Adipocyte (in vitro differentiated cells): ENCODE results near the gene IL17REL.

ENCODE experiments used
- DNase-seq: peaks from one replicate; pipeline ENCODE4 v3.0.0-alpha.2; 2015; ENCODE audit warnings: low read depth
- H3K27me3 ChIP-seq: replicated peaks from 2 replicates; pipeline ENCODE4 v1.7.0; 2013; ENCODE audit warnings: mild to moderate bottlenecking, low read length, moderate library complexity; ENCODE audit not compliant: control insufficient read depth, insufficient read depth
- H3K36me3 ChIP-seq: 2 replicates; pipeline ENCODE4 v1.7.0; 2013; ENCODE audit warnings: low read length, mild to moderate bottlenecking, moderate library complexity; ENCODE audit not compliant: control insufficient read depth, insufficient read depth, severe bottlenecking
- H3K4me1 ChIP-seq: 2 replicates; pipeline ENCODE4 v1.7.0; 2013; ENCODE audit warnings: mild to moderate bottlenecking, low read length, moderate library complexity; ENCODE audit not compliant: control insufficient read depth, insufficient read depth
- H3K4me3 ChIP-seq: 2 replicates; pipeline ENCODE4 v1.7.0; 2013; ENCODE audit warnings: mild to moderate bottlenecking, low read length, moderate library complexity
- H3K9ac ChIP-seq: 2 replicates; pipeline ENCODE4 v1.7.0; 2013; ENCODE audit warnings: mild to moderate bottlenecking, low read length, moderate library complexity
- H3K9me3 ChIP-seq: 2 replicates; pipeline ENCODE4 v1.7.0; 2013; ENCODE audit warnings: mild to moderate bottlenecking, low read length, moderate library complexity; ENCODE audit not compliant: control insufficient read depth

IL17REL gene

DNA sequence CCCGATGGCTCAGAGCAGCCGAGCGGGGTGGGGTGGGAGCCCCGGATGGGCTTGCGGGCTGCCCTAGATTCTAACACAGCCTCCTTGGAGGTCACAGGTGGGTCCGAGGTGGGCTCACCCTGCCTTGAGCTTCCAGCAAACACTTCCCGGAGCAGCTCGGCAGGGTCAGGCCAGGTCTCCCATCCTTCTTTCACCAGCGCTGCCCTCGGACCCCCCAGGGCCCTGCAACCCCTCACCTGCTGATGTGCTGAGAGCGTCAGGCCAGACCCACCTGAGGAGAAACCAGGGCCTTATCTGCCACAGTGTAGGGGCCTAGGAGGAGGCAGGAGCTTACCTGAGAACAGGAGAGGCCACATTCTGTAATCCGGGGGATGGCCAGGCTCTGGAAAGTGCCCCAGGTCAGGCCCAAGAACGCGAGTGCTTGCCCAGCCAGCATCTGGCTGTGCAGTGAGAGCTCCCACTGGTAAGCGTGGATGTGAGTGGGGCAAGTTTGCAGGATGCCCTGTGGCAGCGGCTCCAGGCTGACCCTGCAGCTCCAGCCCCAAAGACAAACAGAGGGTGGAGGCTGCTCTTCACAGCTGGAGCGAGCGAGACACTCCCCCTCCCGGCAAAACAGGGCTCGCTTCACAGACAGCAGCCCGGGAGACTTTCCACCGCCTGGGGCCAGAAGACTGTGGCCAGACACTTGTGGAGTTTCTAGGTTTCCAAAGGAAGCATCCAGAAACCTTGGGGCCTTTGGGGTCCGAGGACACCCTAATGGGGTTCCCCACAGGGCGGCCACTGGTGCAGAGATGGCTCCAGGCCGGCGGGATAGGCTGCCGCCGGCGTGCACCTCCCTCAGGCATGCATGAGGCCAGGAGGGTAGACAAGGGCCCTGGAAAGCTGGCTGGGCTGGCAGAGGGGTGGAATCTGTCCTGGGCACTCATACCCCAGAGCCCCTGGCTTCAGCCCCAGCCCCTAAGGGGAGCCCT lies at the start of gene IL17REL:
IL17REL (minus strand) TSS at position 555 of the 971 bp plus-strand sequence; CDS start at position 436, 119 bp downstream.
- no peaks in the 10 kb centered on the region for H3K9me3 ChIP-seq
- no peaks in the 10 kb centered on the region for H3K36me3 ChIP-seq
- peaks cover 45% of the 10 kb centered on the region for H3K27me3 ChIP-seq
- DNase-seq, result peak; percentile 49
- H3K4me1 ChIP-seq, result no peaks in the 10 kb centered on the region
- H3K4me3 ChIP-seq, result no peak within 1 kb of the TSS
- H3K9ac ChIP-seq, result no peak within 1 kb of the TSS

DNA sequence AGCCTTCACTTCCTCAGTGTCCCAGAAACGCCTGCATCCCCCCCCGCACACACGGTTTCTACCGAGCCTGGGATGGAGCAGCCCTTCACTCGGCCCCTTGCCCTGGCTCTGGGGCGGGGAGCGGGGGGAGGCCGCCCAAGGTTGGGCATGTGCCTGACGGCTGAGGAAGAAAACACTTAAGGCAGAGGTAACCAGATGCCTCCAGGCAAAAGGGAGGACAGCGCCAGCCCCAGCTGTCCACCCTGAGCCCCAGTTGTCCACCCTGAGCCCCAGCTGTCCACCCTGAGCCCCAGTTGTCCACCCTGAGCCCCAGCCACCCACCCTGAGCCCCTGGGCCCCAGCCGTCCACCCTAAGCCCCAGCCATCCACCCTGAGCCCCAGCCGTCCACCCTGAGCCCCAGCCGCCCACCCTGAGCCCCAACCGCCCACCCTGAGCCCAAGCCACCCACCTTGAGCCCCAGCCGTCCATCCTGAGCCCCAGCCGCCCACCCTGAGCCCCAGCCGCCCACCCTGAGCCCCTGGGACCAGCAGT lies 49.3 kb upstream of the IL17REL start:
- H3K36me3 ChIP-seq, result no peaks in the 10 kb centered on the region
- peaks cover 44% of the 10 kb centered on the region for H3K27me3 ChIP-seq
- no peak for DNase-seq
- no peak overlapping the region for H3K9ac ChIP-seq
- no peak overlapping the region for H3K4me3 ChIP-seq
- no peaks in the 10 kb centered on the region for H3K9me3 ChIP-seq
- H3K4me1 ChIP-seq, result peaks cover 8% of the 10 kb centered on the region

DNA sequence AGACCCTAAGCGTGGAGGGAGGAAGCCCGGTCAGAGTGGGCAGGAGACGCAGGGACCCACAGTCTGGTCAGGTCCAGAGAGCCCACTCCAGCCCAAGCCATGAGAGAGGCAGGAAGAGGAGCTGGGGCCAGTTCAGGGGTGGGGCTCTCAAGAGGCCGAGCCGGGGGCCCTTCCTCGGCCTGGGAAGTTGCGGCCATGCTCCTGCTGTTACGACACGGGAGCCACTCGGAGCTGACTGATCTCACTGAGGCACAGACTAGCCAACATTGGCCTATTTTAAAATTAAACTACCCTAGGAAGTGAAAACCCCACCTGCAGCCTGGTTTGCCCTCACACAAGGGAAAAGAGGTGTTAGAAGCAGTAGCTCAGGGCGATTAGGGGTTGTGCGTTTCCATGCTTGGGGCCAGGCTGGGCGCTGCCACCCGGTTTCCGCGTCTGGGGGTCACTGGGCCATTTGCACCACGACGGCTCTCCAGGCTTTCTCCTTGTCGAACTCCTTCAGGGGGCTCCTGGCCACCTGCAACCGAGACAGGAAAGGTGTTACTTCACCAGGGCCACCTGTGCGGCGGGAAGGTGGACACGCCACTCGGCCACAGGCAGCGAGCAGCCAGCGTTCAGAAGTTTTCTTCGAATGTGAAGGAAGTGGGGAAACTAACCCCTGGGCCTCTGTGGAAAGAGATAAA lies 48.7 kb upstream of the IL17REL start:
- Histone ChIP-seq H3K27me3 (peaks cover 44% of the 10 kb centered on the region), H3K9me3 (no peaks in the 10 kb centered on the region), H3K4me3 (no peak overlapping the region), H3K9ac (no peak overlapping the region), H3K4me1 (peaks cover 8% of the 10 kb centered on the region), H3K36me3 (no peaks in the 10 kb centered on the region)
- DNase-seq, result no peak

DNA sequence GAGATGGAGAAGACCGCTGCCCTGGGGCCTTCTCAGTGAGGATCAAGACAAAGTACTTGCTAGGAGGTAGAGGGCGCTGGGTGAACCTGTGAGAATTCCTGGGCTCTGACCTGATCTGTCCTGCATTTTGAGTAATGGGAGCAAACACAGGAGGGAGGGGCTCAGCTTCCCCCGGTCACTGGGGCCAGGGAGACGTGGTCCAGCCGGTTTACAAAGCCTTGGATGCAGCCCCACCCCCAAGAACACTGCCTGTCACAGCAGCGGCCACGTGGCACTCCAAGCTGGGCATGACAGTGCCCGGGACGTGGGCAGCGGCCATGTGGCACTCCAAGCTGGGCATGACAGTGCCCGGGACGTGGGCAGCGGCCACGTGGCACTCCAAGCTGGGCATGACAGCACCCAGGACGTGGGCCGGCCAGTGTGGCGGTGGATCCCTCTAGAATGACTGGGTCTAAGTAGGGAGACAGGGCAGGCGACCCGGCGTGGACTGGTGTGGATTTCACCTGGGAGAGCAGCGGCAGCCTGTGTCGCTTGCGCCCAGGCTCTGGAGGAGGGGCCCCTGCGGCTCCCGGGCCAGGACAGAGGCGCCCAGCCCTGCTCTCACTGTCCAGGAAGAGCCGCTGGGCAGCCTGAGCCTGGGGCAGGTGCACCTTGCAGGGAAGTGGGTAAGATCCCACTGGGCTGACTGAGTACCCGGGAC lies 48.0 kb upstream of the IL17REL start:
- H3K4me3 ChIP-seq, result no peak overlapping the region
- no peak overlapping the region for H3K9ac ChIP-seq
- no peak for DNase-seq
- H3K27me3 ChIP-seq, result peaks cover 42% of the 10 kb centered on the region
- H3K36me3 ChIP-seq, result no peaks in the 10 kb centered on the region
- H3K4me1 ChIP-seq, result peaks cover 8% of the 10 kb centered on the region
- H3K9me3 ChIP-seq, result no peaks in the 10 kb centered on the region

DNA sequence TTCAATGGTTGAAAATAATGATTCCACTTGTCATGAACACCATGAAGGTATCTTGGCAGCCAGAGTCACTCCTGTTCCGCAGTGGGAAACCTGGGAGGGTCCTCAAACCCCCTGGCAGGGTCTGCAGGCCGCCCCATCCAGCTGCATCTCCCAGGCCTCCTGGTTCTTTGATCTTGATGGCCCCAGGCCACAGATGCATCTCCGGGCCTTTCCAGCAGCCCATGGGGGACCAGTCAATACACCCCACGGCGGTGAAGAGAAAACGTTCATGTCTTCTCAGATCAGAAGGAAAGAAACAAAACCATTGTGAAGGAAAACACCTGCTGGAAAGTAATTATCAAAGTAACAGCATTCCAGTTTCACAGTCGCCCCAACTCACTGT lies 47.3 kb upstream of the IL17REL start:
- H3K36me3 ChIP-seq, result no peaks in the 10 kb centered on the region
- no peak for DNase-seq
- H3K4me3 ChIP-seq, result no peak overlapping the region
- peaks cover 8% of the 10 kb centered on the region for H3K4me1 ChIP-seq
- H3K27me3 ChIP-seq, result peaks cover 37% of the 10 kb centered on the region
- H3K9me3 ChIP-seq, result no peaks in the 10 kb centered on the region
- no peak overlapping the region for H3K9ac ChIP-seq

DNA sequence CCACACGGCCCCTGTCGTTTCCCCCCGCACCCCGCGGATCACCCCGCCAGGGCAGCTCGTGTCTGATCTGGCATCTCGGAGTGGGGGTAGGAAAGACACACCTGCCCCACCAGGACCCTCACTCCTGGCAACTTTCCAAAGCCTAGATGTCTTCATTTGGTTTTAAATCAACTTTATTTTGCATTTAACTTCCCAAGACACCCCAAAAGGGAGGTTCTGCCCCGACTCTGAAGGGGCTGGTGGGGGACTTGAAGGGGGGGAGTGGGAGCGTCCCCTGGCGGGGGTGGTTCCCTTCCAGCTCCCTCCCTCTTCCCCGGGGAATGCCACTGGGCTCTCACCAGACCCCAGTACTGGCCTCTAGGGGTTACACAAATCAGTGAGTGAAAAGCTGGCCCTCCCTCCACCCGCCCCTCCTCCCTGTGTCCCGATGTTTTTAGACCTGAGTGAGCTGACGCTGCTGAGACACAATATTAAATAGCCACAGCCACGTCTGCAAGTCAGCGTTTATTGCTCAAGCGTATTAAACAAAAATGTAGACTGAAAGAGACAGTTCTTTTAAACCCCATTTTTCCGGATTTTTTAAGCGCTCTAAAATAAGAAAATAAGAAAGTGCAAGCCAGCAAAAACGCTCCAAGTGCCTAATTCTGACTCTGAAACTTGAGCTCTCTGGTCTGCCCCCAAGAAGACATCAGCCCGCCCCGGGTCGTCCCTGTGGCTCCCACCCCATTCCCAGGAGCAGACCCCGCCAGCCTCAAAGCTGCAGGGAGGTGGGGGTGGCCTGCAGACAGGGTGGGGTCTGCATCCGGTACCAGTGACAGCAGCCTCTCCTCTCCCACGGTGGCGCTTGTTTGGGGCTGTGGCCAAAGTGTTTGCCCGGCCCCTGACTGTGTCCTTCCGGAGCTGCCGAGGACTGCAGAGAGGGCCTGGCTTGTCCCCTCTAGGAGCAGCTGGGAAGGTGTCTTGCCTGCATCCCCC lies 46.6 kb upstream of the IL17REL start:
- H3K9ac ChIP-seq, result peak overlapping the region; percentile 46
- DNase-seq, result peak; percentile 58
- H3K36me3 ChIP-seq, result no peaks in the 10 kb centered on the region
- H3K4me3 ChIP-seq, result peak overlapping the region; percentile 47
- peaks cover 8% of the 10 kb centered on the region for H3K4me1 ChIP-seq
- peaks cover 30% of the 10 kb centered on the region for H3K27me3 ChIP-seq
- no peaks in the 10 kb centered on the region for H3K9me3 ChIP-seq

DNA sequence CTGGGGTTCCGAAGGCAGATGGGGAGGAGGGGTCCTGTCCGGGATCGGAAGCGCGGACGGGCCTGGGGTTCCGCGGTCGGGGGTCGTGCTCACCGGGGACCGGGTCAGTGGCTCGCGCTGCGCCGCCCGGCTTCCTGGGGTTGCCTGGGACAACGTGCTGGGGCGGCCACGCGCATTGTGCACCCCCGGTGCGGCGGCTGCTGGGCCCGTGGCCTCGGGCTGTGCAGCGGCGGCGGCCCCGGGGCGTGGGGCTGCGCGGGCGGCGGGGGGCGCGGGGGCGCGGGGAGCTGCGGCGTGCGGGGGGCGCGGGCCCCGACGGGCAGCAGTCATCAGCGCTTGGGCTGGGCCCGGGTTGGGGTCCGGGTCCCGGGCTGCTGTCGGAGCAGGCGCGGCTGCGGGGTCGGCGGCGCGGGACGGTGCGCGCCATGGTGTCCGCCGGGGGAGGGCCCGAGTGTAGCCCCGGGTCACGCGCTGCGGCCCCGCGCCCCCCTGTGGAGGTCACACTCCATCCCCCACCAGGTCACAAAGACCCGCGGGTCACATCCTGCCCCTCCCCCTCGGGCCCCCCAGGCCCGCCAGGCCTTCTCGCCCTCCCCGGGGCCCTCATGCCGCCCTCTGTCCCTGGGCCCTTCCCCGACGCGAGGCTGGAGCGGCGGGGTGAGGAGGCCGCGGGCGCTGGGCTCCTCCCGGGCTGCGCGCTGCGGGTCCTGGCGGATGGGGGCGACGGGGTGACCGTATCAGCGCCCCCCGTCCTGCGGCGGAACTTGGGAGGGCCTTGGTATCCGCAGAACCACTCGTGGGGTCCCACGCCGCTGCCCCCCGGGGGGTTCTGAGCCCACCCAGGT lies 45.7 kb upstream of the IL17REL start, which contains the start of gene TTLL8:
TTLL8 (minus strand) TSS at position 238 of the 845 bp plus-strand sequence.
- no peak within 1 kb of the TSS for H3K9ac ChIP-seq
- DNase-seq, result no peak
- peaks cover 29% of the 10 kb centered on the region for H3K27me3 ChIP-seq
- peaks cover 8% of the 10 kb centered on the region for H3K9me3 ChIP-seq
- H3K36me3 ChIP-seq, result no peaks in the 10 kb centered on the region
- H3K4me1 ChIP-seq, result peaks cover 8% of the 10 kb centered on the region
- peak within 1 kb of the TSS; percentile 47 for H3K4me3 ChIP-seq

DNA sequence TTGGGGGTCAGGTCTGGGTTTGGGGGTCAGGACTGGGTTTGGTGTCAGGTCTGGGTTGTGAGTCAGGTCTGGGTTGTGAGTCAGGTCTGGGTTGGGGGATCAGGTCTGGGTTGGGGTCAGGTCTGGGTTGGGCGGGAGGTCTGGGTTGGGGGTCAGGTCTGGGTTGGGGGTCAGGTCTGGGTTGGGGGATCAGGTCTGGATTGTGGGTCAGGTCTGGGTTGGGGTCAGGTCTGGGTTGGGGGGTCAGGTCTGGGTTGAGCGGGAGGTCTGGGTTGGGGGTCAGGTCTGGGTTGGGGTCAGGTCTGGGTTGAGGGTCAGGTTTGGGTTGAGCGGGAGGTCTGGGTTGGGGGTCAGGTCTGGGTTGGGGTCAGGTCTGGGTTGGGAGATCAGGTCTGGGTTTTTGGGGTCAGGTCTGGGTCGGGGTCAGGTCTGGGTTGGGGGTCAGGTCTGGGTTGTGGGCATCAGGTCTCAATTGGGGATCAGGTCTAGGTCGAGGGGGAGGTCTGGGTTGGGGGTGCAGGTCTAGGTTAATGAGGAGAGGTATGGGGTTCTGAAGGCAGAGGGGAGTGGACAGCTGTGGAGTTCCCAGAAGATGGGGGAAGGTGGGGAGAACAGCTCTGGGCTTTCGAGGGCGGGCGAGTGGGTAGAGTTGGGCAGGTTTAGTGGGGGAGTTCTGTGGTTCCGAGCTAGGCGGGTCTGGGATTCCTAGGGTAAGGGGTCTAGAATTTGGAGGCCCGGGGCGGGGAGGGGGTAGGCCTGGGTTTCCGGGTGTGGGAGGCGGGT lies 44.9 kb upstream of the IL17REL start:
- no peaks in the 10 kb centered on the region for H3K36me3 ChIP-seq
- peaks cover 16% of the 10 kb centered on the region for H3K9me3 ChIP-seq
- H3K9ac ChIP-seq, result no peak overlapping the region
- H3K4me3 ChIP-seq, result no peak overlapping the region
- H3K4me1 ChIP-seq, result peaks cover 8% of the 10 kb centered on the region
- DNase-seq, result no peak
- peaks cover 24% of the 10 kb centered on the region for H3K27me3 ChIP-seq

DNA sequence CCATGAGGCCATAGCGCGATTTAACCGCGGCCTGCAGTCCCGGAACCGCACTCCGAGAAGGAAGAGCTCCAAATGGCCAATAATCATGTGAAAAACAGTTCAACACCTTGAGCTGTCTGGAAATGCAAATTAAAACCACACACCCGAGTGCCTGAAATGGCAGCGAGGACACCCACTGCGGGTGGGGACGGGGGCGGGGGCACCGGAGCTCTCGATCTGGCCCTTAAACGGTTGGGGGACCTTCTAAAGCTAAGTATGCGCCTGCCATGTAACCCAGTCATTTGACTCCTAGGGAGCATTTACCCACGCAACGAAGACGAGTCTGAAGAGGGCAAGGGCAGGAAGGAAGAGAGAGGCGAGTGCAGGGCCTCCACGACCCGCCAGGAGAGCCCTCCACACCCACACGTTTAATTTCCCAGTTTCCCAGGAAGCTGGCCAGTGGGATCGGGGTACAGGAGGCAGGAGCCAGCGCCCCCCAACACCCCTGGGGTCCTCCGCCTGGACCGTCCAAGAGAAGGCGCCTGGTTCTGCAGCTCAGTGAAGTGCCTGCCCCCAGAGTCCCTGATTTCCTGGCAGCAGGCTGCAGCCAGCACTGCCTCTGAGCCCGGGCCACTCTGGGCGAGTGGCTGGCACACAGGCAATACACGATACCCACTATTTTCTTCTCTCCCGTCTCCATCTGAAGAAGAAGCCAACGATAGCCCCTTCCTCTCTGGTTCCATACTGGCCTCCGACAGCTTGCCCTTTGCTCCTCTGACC lies 43.8 kb upstream of the IL17REL start:
- Histone ChIP-seq H3K9me3 (peaks cover 27% of the 10 kb centered on the region), H3K36me3 (no peaks in the 10 kb centered on the region), H3K27me3 (peaks cover 26% of the 10 kb centered on the region), H3K4me1 (peaks cover 8% of the 10 kb centered on the region), H3K9ac (no peak overlapping the region), H3K4me3 (no peak overlapping the region)
- DNase-seq, result no peak
